Activated T-cell treated with anti-CD3 and anti-CD28 coated beads, Interleukin-2, amount 50 U/mL, for 72 hours (primary cell): Measurements from ENCODE around the gene RICTOR. TPM values are rescaled to one million over a fixed set of nuclear protein-coding genes. Genes with fewer than 3 reads are reported as not detected.

Experiments
- ATAC-seq, 2 donors: fragments of 150-1000 bp; cut with Tn5 transposase; replicated peaks in 1 of 2; 2 replicates each; pipeline ENCODE4 v1.10.0; 2021; ENCODE audit warnings: moderate library complexity in 2 of 2, mild to moderate bottlenecking in 1 of 2
- DNase-seq, 2 donors: peaks; one replicate each; pipeline ENCODE4 v3.0.0; 2021 to 2022; ENCODE audit warnings: mixed read lengths in 1 of 2
- H3K27ac Mint-ChIP-seq: one replicate; pipeline ENCODE4 v1.8.0; 2022; ENCODE audit warnings: mild to moderate bottlenecking, moderate library complexity, mixed read lengths
- H3K27me3 Mint-ChIP-seq: one replicate; pipeline ENCODE4 v1.8.0; 2022; ENCODE audit warnings: low read depth, mixed read lengths
- H3K36me3 Mint-ChIP-seq, 2 donors: one replicate each; pipeline ENCODE4 v1.8.0; 2022; ENCODE audit warnings: mixed read lengths in 2 of 2, mild to moderate bottlenecking in 1 of 2; ENCODE audit not compliant: insufficient read depth in 2 of 2
- H3K4me1 Mint-ChIP-seq: one replicate; pipeline ENCODE4 v1.8.0; 2022; ENCODE audit warnings: low read depth, mixed read lengths
- H3K4me3 Mint-ChIP-seq, 2 donors: one replicate each; pipeline ENCODE4 v1.8.0; 2022; ENCODE audit warnings: mild to moderate bottlenecking in 2 of 2, mixed read lengths in 2 of 2, moderate library complexity in 2 of 2
- H3K9me3 Mint-ChIP-seq, 2 donors: one replicate each; pipeline ENCODE4 v1.8.0; 2022; ENCODE audit warnings: mixed read lengths in 2 of 2
- total RNA-seq, 2 donors: library from RNA; stranded (reverse); gene quantifications; one replicate each; pipeline ENCODE4 v1.2.3, GENCODE V29; 2022

Gene RICTOR, protein sequence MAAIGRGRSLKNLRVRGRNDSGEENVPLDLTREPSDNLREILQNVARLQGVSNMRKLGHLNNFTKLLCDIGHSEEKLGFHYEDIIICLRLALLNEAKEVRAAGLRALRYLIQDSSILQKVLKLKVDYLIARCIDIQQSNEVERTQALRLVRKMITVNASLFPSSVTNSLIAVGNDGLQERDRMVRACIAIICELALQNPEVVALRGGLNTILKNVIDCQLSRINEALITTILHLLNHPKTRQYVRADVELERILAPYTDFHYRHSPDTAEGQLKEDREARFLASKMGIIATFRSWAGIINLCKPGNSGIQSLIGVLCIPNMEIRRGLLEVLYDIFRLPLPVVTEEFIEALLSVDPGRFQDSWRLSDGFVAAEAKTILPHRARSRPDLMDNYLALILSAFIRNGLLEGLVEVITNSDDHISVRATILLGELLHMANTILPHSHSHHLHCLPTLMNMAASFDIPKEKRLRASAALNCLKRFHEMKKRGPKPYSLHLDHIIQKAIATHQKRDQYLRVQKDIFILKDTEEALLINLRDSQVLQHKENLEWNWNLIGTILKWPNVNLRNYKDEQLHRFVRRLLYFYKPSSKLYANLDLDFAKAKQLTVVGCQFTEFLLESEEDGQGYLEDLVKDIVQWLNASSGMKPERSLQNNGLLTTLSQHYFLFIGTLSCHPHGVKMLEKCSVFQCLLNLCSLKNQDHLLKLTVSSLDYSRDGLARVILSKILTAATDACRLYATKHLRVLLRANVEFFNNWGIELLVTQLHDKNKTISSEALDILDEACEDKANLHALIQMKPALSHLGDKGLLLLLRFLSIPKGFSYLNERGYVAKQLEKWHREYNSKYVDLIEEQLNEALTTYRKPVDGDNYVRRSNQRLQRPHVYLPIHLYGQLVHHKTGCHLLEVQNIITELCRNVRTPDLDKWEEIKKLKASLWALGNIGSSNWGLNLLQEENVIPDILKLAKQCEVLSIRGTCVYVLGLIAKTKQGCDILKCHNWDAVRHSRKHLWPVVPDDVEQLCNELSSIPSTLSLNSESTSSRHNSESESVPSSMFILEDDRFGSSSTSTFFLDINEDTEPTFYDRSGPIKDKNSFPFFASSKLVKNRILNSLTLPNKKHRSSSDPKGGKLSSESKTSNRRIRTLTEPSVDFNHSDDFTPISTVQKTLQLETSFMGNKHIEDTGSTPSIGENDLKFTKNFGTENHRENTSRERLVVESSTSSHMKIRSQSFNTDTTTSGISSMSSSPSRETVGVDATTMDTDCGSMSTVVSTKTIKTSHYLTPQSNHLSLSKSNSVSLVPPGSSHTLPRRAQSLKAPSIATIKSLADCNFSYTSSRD (N-terminal part only)
- total RNA-seq = 10 to 100 TPM; 34.6 to 47.0 TPM

DNA sequence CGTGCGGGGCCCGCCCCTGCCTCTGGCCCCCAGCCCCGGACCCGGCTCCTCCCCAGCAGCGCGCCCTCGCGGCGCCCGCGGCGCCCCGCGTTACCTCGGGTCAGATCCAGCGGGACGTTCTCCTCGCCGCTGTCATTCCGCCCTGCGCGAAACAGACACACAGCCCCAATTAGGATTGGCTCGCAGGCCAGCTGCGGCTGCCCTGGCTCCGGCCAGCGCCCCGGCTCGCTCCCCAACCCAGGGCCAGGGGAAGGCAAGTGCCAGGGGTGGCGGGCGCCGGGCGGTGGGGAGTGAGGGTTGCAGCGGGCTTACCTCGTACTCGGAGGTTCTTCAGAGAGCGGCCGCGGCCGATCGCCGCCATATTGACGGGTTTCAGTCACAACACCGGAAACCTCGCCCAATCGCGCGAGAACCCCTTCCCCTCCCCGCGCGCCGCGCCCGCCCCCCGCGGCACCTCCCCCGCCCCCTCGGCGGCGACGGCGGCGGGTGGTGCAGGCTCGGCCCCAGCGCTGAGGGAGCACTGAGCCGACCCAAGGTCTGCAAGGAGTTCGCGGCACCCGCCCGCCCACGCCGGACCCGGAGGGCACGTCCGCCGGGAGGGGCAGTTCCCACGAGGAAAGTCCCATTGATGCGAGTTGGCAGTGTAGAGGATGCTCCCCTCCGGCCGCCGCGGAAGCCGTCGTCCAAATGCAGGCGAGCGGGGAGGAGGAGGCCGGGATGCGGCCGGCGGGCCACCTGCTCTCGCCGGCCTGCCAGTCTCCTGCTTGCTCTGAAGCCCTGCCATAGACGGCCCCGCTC, at the start of gene RICTOR:
Gene RICTOR (minus strand): TSS at position 383 of the 798 bp plus-strand sequence. CDS start 22 bp downstream, at position 361.
- Mint-ChIP-seq H3K27ac (peak within 1 kb of the TSS; percentile 96), H3K36me3 (peaks cover 4 to 6% of the 10 kb centered on the region in 2 donors), H3K27me3 (peaks cover 19% of the 10 kb centered on the region), H3K9me3 (no peaks in the 10 kb centered on the region), H3K4me1 (peaks cover 48% of the 10 kb centered on the region), H3K4me3 (peak within 1 kb of the TSS; percentile 93 to 99)
- ATAC-seq = peak; percentile 84 to 85
- DNase-seq = peak; percentile 93 to 94

DNA sequence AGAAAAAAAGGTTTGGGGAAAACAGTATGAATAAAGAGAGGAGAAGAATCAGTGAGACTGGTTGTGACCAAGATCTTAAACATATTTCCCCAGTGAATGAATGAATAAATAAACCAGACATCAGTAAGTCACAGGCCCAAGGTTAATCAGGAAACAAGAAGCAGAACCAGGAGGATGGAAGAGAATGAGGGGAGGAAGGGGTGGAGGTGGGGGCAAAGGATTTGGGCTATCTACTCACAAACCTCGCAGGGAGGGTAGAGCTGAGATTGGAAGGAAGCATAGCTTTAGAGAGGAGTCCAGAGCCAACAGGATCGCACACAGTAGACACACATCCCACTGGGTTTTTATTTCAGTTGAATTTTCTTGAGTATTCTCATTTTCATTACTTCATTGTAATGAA, 47.7 kb upstream of the RICTOR start:
- H3K9me3 Mint-ChIP-seq = no peaks in the 10 kb centered on the region

DNA sequence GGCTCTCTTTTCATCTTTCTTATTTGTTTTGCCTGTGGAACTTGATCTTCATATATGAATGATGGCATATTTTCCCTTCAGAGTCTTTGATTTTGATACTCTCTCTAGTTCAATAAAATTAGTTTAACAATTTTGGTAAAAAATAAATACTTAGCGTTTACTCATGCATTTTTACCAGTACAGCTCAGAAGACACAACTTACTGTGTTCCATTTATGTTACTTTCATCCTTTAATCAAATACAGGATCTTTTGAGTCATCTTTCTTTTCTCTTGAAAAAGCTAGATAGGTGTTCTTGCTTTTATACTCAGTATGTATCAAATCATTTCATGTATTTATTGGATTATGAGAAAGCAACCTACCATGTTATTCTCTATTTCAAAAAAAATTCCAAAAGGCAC, 47.1 kb upstream of the RICTOR start:
- DNase-seq (no peak), ATAC-seq (peak in 1 of 2 donors; percentile 47)
- H3K4me1 Mint-ChIP-seq = peaks cover 43% of the 10 kb centered on the region
- peaks cover 4 to 26% of the 10 kb centered on the region in 2 donors for H3K36me3 Mint-ChIP-seq
- H3K9me3 Mint-ChIP-seq = no peaks in the 10 kb centered on the region
- peak overlapping the region; percentile 75 for H3K27ac Mint-ChIP-seq
- H3K4me3 Mint-ChIP-seq = peak overlapping the region in 1 of 2 donors; percentile 53
- H3K27me3 Mint-ChIP-seq = no peaks in the 10 kb centered on the region

More for the DNA sequence above, 47.7 kb upstream of the RICTOR start:
- H3K4me1 Mint-ChIP-seq = peaks cover 37% of the 10 kb centered on the region
- peak overlapping the region; percentile 75 for H3K27ac Mint-ChIP-seq
- peaks cover 4 to 26% of the 10 kb centered on the region in 2 donors for H3K36me3 Mint-ChIP-seq
- ATAC-seq (no peak), DNase-seq (no peak)
- H3K4me3 Mint-ChIP-seq = no peak overlapping the region
- no peaks in the 10 kb centered on the region for H3K27me3 Mint-ChIP-seq

DNA sequence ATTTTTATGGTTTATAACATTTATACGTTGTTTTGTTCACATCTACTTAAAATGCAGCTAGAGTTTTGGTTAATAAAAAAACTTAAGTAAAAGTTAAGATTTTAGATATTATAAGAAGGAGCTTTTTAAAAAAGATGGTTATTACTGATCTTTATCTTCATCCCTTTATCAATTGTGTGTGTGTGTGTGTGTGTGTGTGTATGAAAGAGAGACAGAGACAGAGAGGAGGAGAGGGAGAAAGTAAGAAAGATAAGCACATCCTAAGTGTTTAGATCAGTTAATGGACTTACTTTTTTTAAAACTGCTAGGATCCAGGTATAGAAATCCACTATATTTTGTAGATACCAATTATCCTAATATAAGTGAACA, 45.8 kb upstream of the RICTOR start:
- Mint-ChIP-seq H3K4me1 (peaks cover 47% of the 10 kb centered on the region), H3K4me3 (no peak overlapping the region), H3K27me3 (no peaks in the 10 kb centered on the region), H3K27ac (no peak overlapping the region), H3K36me3 (peaks cover 4 to 26% of the 10 kb centered on the region in 2 donors), H3K9me3 (no peaks in the 10 kb centered on the region)
- ATAC-seq (no peak), DNase-seq (no peak)

DNA sequence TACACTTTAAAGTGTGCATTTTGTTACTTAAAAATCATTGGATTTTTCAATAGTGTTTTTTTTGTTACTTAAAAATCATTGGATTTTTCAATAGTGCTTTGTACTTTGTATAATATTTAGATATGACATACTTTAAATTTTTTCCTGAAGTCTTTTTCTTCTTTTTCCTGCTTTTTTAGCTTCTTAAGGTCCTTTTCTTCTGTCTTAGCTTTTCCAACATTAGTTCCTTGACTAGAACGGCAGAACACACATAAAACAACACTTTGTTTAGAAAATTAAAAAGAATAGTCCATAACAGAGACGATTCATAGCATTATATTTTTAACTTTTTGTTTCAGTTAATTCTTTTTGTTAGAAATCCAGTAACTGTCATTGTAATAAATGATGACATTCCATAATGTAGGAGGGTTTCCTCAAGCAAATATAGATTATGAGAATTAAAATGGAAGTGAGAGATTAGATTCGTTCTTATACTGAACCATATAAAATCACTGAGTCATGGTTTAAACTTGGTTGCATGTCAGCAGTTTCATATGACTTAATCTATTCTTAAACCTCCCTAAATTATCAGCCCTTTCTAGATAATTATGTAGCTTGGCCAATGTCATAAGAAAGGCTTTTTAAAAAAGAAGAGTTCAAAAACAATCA, 45.3 kb upstream of the RICTOR start:
- H3K9me3 Mint-ChIP-seq = no peaks in the 10 kb centered on the region
- ATAC-seq (no peak), DNase-seq (no peak)
- H3K27me3 Mint-ChIP-seq = no peaks in the 10 kb centered on the region
- peaks cover 52% of the 10 kb centered on the region for H3K4me1 Mint-ChIP-seq
- peaks cover 6 to 26% of the 10 kb centered on the region in 2 donors for H3K36me3 Mint-ChIP-seq
- peak overlapping the region; percentile 58 for H3K27ac Mint-ChIP-seq
- H3K4me3 Mint-ChIP-seq = no peak overlapping the region

DNA sequence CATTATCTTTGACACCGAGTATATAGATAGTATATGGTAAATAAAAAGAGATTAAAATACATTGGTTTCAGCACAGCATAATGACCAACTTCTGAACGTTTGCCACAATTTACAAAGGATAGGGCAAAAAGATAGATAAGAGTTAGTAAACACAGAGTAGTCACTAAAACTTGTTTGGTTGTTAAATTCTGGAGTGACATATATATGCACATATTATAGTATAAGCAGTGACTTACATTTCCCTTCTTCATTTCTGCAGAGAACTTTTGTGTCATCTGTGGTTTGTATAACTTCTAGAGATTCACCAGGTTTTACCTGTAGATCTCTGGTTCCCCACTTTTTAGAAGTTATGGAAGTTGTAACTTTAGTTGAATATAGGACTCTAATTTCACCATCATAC, 44.4 kb upstream of the RICTOR start:
- ATAC-seq = peak in 1 of 2 donors; percentile 53
- Mint-ChIP-seq H3K9me3 (no peaks in the 10 kb centered on the region), H3K4me3 (no peak overlapping the region), H3K27me3 (no peaks in the 10 kb centered on the region), H3K27ac (no peak overlapping the region), H3K4me1 (peaks cover 58% of the 10 kb centered on the region), H3K36me3 (peaks cover 6 to 31% of the 10 kb centered on the region in 2 donors)
- no peak for DNase-seq

DNA sequence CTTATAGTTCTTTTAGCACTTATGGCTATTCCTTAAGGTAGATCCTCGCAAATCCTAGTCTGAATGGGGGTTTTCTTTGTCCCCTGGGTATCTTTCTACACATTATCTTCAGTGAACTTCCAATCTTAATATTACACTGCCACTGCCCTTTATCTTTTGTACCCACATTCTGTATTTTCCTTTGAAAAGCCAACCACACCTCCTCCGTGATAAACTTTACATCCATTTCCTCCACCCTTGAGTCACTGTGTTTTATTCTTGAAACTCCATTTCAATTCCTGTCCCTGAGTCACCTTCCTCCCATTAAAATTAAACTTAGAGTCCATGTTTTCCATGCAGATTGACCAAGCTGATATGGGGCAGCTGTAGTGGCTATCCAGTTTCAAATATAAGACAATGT, 43.2 kb upstream of the RICTOR start:
- ATAC-seq (no peak), DNase-seq (no peak)
- peaks cover 6 to 29% of the 10 kb centered on the region in 2 donors for H3K36me3 Mint-ChIP-seq
- H3K9me3 Mint-ChIP-seq = no peaks in the 10 kb centered on the region
- peak overlapping the region in 1 of 2 donors; percentile 11 for H3K4me3 Mint-ChIP-seq
- peaks cover 57% of the 10 kb centered on the region for H3K4me1 Mint-ChIP-seq
- H3K27ac Mint-ChIP-seq = peak overlapping the region; percentile 92
- no peaks in the 10 kb centered on the region for H3K27me3 Mint-ChIP-seq

DNA sequence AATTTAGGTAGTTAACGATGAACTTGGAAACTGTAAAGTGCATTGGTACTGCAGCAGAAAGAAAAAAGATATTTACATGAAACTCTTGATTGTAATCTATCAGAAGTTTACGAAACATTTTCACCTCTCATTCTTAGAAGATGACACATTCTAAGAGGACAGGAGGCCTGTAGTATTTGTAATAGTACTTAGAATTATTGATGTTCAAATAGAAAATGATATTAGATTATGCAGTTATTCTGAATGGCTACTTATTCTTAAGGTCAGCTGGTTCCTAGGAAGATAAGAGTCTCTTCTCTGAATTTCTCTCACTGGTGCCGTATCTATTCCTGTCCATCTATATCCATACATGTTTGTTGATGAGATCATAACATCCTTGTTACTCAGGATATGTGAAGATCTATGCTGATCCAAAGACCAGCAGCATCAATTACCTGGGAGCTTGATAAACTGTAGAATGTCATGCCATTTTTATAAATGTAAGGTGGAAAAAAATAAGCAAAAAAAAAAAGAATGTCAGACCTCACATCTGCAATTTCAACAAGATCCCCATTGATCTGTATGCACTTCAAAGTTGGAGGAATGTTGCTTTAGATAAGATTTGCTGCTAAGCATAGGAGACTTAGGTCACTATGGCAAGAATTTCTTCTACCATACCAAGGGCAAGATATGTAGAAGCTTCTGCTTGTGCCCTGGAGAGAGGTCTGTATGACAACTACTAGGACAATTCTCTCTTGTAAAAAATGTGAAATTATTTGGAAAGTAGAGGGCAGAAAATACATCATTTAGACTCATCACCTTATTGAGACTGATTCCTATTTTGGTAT, 42.4 kb upstream of the RICTOR start:
- H3K4me3 Mint-ChIP-seq = peak overlapping the region in 1 of 2 donors; percentile 66
- no peaks in the 10 kb centered on the region for H3K27me3 Mint-ChIP-seq

DNA sequence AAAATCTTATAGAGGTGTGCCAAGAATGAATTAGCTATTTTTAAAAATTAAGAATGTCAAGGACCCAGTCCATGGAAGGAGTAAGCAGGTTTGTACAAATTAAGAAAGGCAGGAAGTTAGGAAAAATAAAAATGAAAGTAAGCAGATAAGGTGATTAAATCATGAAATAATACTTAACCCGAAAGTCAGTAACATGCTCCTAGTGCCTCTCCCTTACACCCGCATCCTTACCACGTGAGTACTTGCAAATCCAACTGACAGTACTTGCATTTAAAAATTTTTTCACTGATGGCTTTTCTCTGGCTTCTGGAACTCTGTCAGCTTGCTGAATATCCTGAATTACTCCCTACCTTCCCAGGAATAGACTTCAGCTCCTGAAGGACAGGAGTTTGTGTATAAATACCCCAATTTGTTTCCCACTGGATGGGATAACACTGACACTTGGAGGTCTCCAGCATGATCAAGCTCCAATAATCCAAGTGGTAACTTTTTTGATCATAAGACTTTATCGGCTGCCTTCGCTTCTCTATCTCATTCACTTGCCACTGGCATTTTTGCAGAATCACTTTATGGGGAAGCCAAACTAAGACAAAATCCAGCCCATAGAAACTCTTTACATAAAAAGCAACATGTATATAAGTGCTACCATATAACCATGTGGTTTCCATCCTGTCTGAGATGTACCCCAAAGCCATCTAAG, 41.6 kb upstream of the RICTOR start:
- Mint-ChIP-seq H3K27ac (peak overlapping the region; percentile 76), H3K27me3 (no peaks in the 10 kb centered on the region), H3K9me3 (no peaks in the 10 kb centered on the region), H3K36me3 (peaks cover 5 to 25% of the 10 kb centered on the region in 2 donors), H3K4me1 (peaks cover 43% of the 10 kb centered on the region), H3K4me3 (peak overlapping the region in 1 of 2 donors; percentile 66)
- DNase-seq = no peak
- no peak for ATAC-seq

More for the DNA sequence above, 42.4 kb upstream of the RICTOR start:
- ATAC-seq = peak in 1 of 2 donors; percentile 21
- no peak for DNase-seq
- H3K4me1 Mint-ChIP-seq = peaks cover 49% of the 10 kb centered on the region
- peaks cover 5 to 27% of the 10 kb centered on the region in 2 donors for H3K36me3 Mint-ChIP-seq
- no peaks in the 10 kb centered on the region for H3K9me3 Mint-ChIP-seq
- peak overlapping the region; percentile 76 for H3K27ac Mint-ChIP-seq

DNA sequence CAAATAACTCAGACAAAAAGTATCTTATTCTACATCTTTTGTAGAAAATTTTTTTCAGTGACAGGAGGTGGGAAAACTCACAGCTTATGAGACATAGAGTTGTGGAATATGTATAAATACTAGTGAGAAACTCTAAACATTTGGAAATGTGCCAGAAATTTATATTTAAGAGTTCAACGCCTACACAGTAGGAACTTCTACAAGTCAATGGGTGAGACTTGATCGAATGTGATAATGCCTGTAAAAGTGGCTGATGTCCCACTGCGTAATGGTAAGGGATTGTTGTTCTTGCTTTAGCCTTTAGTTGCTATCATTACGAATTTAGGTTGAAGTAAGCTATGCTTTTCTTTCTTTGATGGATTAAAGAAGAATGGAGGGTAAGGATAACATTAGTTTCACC, 40.0 kb upstream of the RICTOR start:
- Mint-ChIP-seq H3K4me3 (no peak overlapping the region), H3K27me3 (no peaks in the 10 kb centered on the region), H3K9me3 (no peaks in the 10 kb centered on the region), H3K4me1 (peaks cover 43% of the 10 kb centered on the region), H3K36me3 (peaks cover 5 to 25% of the 10 kb centered on the region in 2 donors), H3K27ac (peak overlapping the region; percentile 90)
- ATAC-seq (no peak), DNase-seq (no peak)
